ENCODE data around the gene MEX3A. TPM values are rescaled to one million over a fixed set of nuclear protein-coding genes. Genes with fewer than 3 reads are reported as not detected.
"Not testable (repeated sequence)": the region's sequence is repeated elsewhere in the genome, so short reads cannot be mapped to it uniquely, and the experiment has no call there.

The MEX3A gene
- total RNA-seq, 1 experiment from 2014 or later, result 90.0 TPM

GRCh38 chr1:156126630-156127534 is 44.6 kb upstream of the MEX3A start:
- Histone ChIP-seq H3K27me3 (replicated peaks; ENCODE audit: insufficient read depth, low read depth, low read length, poor library complexity) (no peaks in the 10 kb centered on the region), H3K4me3 (ENCODE audit: low read depth, low read length, poor library complexity, severe bottlenecking) (no peak overlapping the region), H3K9me3 (ENCODE audit: low read depth, low read length, poor library complexity, severe bottlenecking) (no peaks in the 10 kb centered on the region), H3K36me3 (ENCODE audit: insufficient read depth, low read length, poor library complexity, severe bottlenecking) (peaks cover 17% of the 10 kb centered on the region), H3K27ac (ENCODE audit: low read depth, low read length, poor library complexity, severe bottlenecking) (peak overlapping the region; percentile 71), H3K4me1 (ENCODE audit: insufficient read depth, low read length, poor library complexity, severe bottlenecking) (peaks cover 75% of the 10 kb centered on the region)
- TF ChIP-seq CTCF (conservative IDR thresholded peaks at IDR 0.05; ENCODE audit: low read depth, low read length), result no peak
- TF ChIP-seq EZH2 (IDR thresholded peaks at IDR 0.05; ENCODE audit: borderline replicate concordance, low read depth, low read length, poor library complexity, severe bottlenecking), result no peak
- intact Hi-C loops (cut with micrococcal nuclease; ENCODE audit: unreplicated experiment), result no loop called here
- DNase-seq (ENCODE audit: low spot score), result no peak
- ChIA-PET POLR2A (ENCODE audit: low non-redundant PET) (no interaction called here), CTCF (interaction anchor here (0.6 to 6.6 kb wide), 3 partner anchors 30 to 193 kb away, joined by 4 to 56 read pairs (median 5); no protein-coding TSS in a partner anchor)
- no TSS peak for BruUV-seq (replicated peaks)

- Histone ChIP-seq H3K27me3 (replicated peaks; ENCODE audit: insufficient read depth, low read depth, low read length, poor library complexity) (no peaks in the 10 kb centered on the region), H3K36me3 (ENCODE audit: insufficient read depth, low read length, poor library complexity, severe bottlenecking) (peaks cover 11% of the 10 kb centered on the region), H3K4me3 (ENCODE audit: low read depth, low read length, poor library complexity, severe bottlenecking) (no peak overlapping the region), H3K4me1 (ENCODE audit: insufficient read depth, low read length, poor library complexity, severe bottlenecking) (peaks cover 82% of the 10 kb centered on the region), H3K9me3 (ENCODE audit: low read depth, low read length, poor library complexity, severe bottlenecking) (no peaks in the 10 kb centered on the region), H3K27ac (ENCODE audit: low read depth, low read length, poor library complexity, severe bottlenecking) (peak overlapping the region; percentile 71)
- DNase-seq (ENCODE audit: low spot score), result peak; percentile 69
- ChIA-PET POLR2A (ENCODE audit: low non-redundant PET) (no interaction called here), CTCF (interaction anchor here (6.6 kb wide), 1 partner anchor 29 kb away, joined by 56 read pairs; no protein-coding TSS in a partner anchor)
- intact Hi-C loops (cut with micrococcal nuclease; ENCODE audit: unreplicated experiment), result no loop called here
- peak; percentile 54 for TF ChIP-seq CTCF (conservative IDR thresholded peaks at IDR 0.05; ENCODE audit: low read depth, low read length)
- TF ChIP-seq EZH2 (IDR thresholded peaks at IDR 0.05; ENCODE audit: borderline replicate concordance, low read depth, low read length, poor library complexity, severe bottlenecking), result no peak
- no TSS peak for BruUV-seq (replicated peaks)
These were observed 43.9 kb upstream of the MEX3A start for GRCh38 chr1:156126043-156126629.

- BruUV-seq (replicated peaks); H3K4me3 ChIP-seq (ENCODE audit: low read depth, low read length, poor library complexity, severe bottlenecking); POLR2A ChIA-PET (ENCODE audit: low non-redundant PET); H3K9me3 ChIP-seq (ENCODE audit: low read depth, low read length, poor library complexity, severe bottlenecking); intact Hi-C loops (cut with micrococcal nuclease; ENCODE audit: unreplicated experiment); H3K27me3 ChIP-seq (replicated peaks; ENCODE audit: insufficient read depth, low read depth, low read length, poor library complexity); H3K36me3 ChIP-seq (ENCODE audit: insufficient read depth, low read length, poor library complexity, severe bottlenecking); DNase-seq (ENCODE audit: low spot score): not testable (repeated sequence)
- Histone ChIP-seq H3K4me1 (ENCODE audit: insufficient read depth, low read length, poor library complexity, severe bottlenecking) (peaks cover 87% of the 10 kb centered on the region), H3K27ac (ENCODE audit: low read depth, low read length, poor library complexity, severe bottlenecking) (peak overlapping the region; percentile 80)
- CTCF ChIA-PET, result interaction anchor here (6.6 kb wide), 1 partner anchor 29 kb away, joined by 56 read pairs; no protein-coding TSS in a partner anchor
These were observed 43.3 kb upstream of the MEX3A start for GRCh38 chr1:156125544-156125943.
